Panc1 (cell line): Measurements from ENCODE around the gene CACNB3. TPM values are rescaled to one million over a fixed set of nuclear protein-coding genes. Genes with fewer than 3 reads are reported as not detected.

Experiments used
- ATAC-seq: fragments of 200-7000 bp; cut with Tn5 transposase; 2 replicates; pipeline ENCODE4 v1.9.1; 2020; ENCODE audit warnings: mild to moderate bottlenecking, moderate library complexity
- BruUV-seq: library from RNA; stranded (reverse); fragments of 400-500 nt; replicated peaks from 2 replicates; lab custom pipeline; 2021; lab: Mats Ljungman, UMichigan
- CTCF ChIA-PET: fragments of 300-600 bp; sonication (Branson Sonifier 250); formaldehyde crosslinking; loops from one replicate; lab custom pipeline; 2022; ENCODE audit warnings: antibody characterized with exemption; lab: Charles Lee
- POLR2A ChIA-PET: fragments of 300-600 bp; sonication (Branson Sonifier 250); formaldehyde crosslinking; loops from one replicate; lab custom pipeline; 2022; ENCODE audit warnings: antibody characterized with exemption; lab: Charles Lee
- DNase-seq: peaks from one replicate; pipeline ENCODE4 v3.0.0-alpha.2; 2010; ENCODE audit warnings: low read depth, low spot score
- H3K27ac ChIP-seq: 2 replicates; pipeline ENCODE4 v1.5.1; 2011; ENCODE audit warnings: mild to moderate bottlenecking, low read length, inconsistent platforms
- H3K27me3 ChIP-seq: fragments of 200-500 bp; sonication (Bioruptor generic); 2 replicates; pipeline ENCODE4 v1.6.0; 2014; ENCODE audit warnings: low read length, inconsistent platforms; ENCODE audit not compliant: control insufficient read depth, insufficient read depth
- H3K36me3 ChIP-seq: fragments of 200-500 bp; sonication (Bioruptor generic); 2 replicates; pipeline ENCODE4 v1.5.1; 2014; ENCODE audit warnings: inconsistent platforms, mild to moderate bottlenecking, low read length, moderate library complexity; ENCODE audit not compliant: control insufficient read depth, insufficient read depth
- H3K4me1 ChIP-seq: 2 replicates; pipeline ENCODE4 v1.5.1; 2011; ENCODE audit warnings: inconsistent platforms, mild to moderate bottlenecking, low read length, moderate library complexity; ENCODE audit not compliant: control insufficient read depth, insufficient read depth
- H3K4me3 ChIP-seq, 2 experiments: 2 replicates each; pipeline ENCODE4 v1.5.1; 2011 to 2012; ENCODE audit warnings: low read depth in 2 of 2, low read length in 2 of 2, mild to moderate bottlenecking in 2 of 2, inconsistent platforms in 1 of 2, moderate library complexity in 1 of 2
- H3K9me3 ChIP-seq: fragments of 200-500 bp; sonication (Bioruptor generic); 2 replicates; pipeline ENCODE4 v1.5.1; 2014; ENCODE audit warnings: low read depth, mild to moderate bottlenecking, inconsistent platforms, low read length, moderate library complexity; ENCODE audit not compliant: control insufficient read depth, insufficient read depth
- CTCF ChIP-seq: fragments of 450-650 bp; IDR thresholded peaks from 2 replicates; pipeline ENCODE4 v1.5.1; 2017; ENCODE audit warnings: mild to moderate bottlenecking
- POLR2AphosphoS5 ChIP-seq: IDR thresholded peaks from 2 replicates; pipeline ENCODE4 v1.6.1; 2012; ENCODE audit warnings: mild to moderate bottlenecking, low read depth, low read length, moderate library complexity
- REST ChIP-seq, 2 experiments: IDR thresholded peaks; 2 replicates each; pipeline ENCODE4 v1.6.1; 2011 to 2012; ENCODE audit warnings: low read depth in 2 of 2, control low read depth in 1 of 2, low read length in 1 of 2, mild to moderate bottlenecking in 1 of 2, moderate library complexity in 1 of 2; ENCODE audit not compliant: insufficient read depth in 1 of 2
- SIN3A ChIP-seq: IDR thresholded peaks from 2 replicates; pipeline ENCODE4 v1.6.1; 2012; ENCODE audit warnings: low read depth, mild to moderate bottlenecking, low read length, moderate library complexity, borderline replicate concordance; ENCODE audit not compliant: insufficient read depth
- TCF7L2 ChIP-seq: IDR thresholded peaks from 2 replicates; pipeline ENCODE4 v1.6.1; 2011; ENCODE audit warnings: mild to moderate bottlenecking, low read depth, low read length, inconsistent platforms
- in situ Hi-C: cut with HindIII; loops from 2 replicates; pipeline ENCODE4 v1.10.0; 2016; ENCODE audit warnings: low sequenced_read_pairs, low pct_unique_long_range_greater_than_20kb
- intact Hi-C: fragments of 100-400 bp; cut with micrococcal nuclease; formaldehyde crosslinking; loops from one replicate; pipeline ENCODE4 v1.10.0; 2022; ENCODE audit not compliant: unreplicated experiment
- total RNA-seq: library from RNA; stranded (reverse); gene quantifications from one replicate; pipeline ENCODE4 v1.2.1, GENCODE V29; 2021; ENCODE audit not compliant: unreplicated experiment

Gene CACNB3
- total RNA-seq, 1 experiment from 2014 or later: 40.5 TPM

GRCh38 chr12:48823281-48823680 lies 5.0 kb downstream of the CACNB3 start:
- H3K4me3 ChIP-seq: no peak overlapping the region
- TF ChIP-seq TCF7L2 (no peak), REST (IDR thresholded peaks at IDR 0.05; ENCODE audit: insufficient read depth in 1 of 2, low read depth in 2 of 2, low read length in 1 of 2) (no peak), CTCF (no peak), SIN3A (no peak), POLR2AphosphoS5 (no peak)
- BruUV-seq: no TSS peak
- DNase-seq (no peak), ATAC-seq (no peak)
- POLR2A ChIA-PET: no interaction called here
- H3K4me1 ChIP-seq: peaks cover 7% of the 10 kb centered on the region; the same call in 1 of the 2 replicates
- no peak overlapping the region for H3K27ac ChIP-seq
- no peaks in the 10 kb centered on the region for H3K27me3 ChIP-seq
- no peaks in the 10 kb centered on the region for H3K9me3 ChIP-seq
- no peaks in the 10 kb centered on the region; the same call in 1 of the 2 replicates for H3K36me3 ChIP-seq
- in situ Hi-C loops (no loop called here), intact Hi-C loops (no loop called here)
- CTCF ChIA-PET: no interaction called here

- intact Hi-C loops: no loop called here
- no TSS peak for BruUV-seq
- ChIA-PET CTCF (no interaction called here), POLR2A (no interaction called here)
- H3K27me3 ChIP-seq: no peaks in the 10 kb centered on the region
- H3K9me3 ChIP-seq: no peaks in the 10 kb centered on the region
- in situ Hi-C loops: no loop called here
- no peak for TF ChIP-seq CTCF
- no peak for TF ChIP-seq TCF7L2
- TF ChIP-seq SIN3A: no peak
- no peak for TF ChIP-seq REST (IDR thresholded peaks at IDR 0.05; ENCODE audit: insufficient read depth in 1 of 2, low read depth in 2 of 2, low read length in 1 of 2)
- no peak for TF ChIP-seq POLR2AphosphoS5
- no peak overlapping the region for H3K27ac ChIP-seq
- peaks cover 5% of the 10 kb centered on the region; the same call in 1 of the 2 replicates for H3K4me1 ChIP-seq
- H3K36me3 ChIP-seq: no peaks in the 10 kb centered on the region; the same call in 1 of the 2 replicates
- H3K4me3 ChIP-seq: no peak overlapping the region
- no peak for DNase-seq
- no peak for ATAC-seq
These were observed 5.8 kb downstream of the CACNB3 start for GRCh38 chr12:48824112-48824511.
